K562 (cell line): Measurements from ENCODE around the gene DPP8. TPM values are rescaled to one million over a fixed set of nuclear protein-coding genes. Genes with fewer than 3 reads are reported as not detected.

Experiments used
- BHLHE40 ChIP-seq: IDR thresholded peaks from 2 replicates; pipeline ENCODE4 v1.6.1; 2011; ENCODE audit warnings: low read length, improper control_type of control experiment
- BRCA1 ChIP-seq, 2 experiments: fragments of 450-650 bp in 1 of 2; sonication (generic) in 1 of 2; formaldehyde crosslinking in 1 of 2; IDR thresholded peaks; 2 replicates each; pipeline versions ENCODE4 v1.5.0 to v1.6.1; 2017 to 2020; ENCODE audit warnings: mild to moderate bottlenecking in 1 of 2, missing genetic modification reagents in 1 of 2
- CAMTA2 ChIP-seq: fragments of 250-450 bp; sonication (Bioruptor Pico); conservative IDR thresholded peaks from 2 replicates; pipeline ENCODE4 v1.5.1; 2022
- DMBX1 ChIP-seq: fragments of 250-450 bp; sonication (Bioruptor Pico); IDR thresholded peaks from 2 replicates; pipeline ENCODE4 v1.8.0; 2022; ENCODE audit warnings: inconsistent platforms, mild to moderate bottlenecking, moderate library complexity, borderline replicate concordance
- ETV5 ChIP-seq: sonication (generic); formaldehyde crosslinking; IDR thresholded peaks from 2 replicates; pipeline ENCODE4 v1.4.0; 2020; ENCODE audit warnings: low read depth, mild to moderate bottlenecking, missing genetic modification reagents
- GABPA ChIP-seq: fragments of 200-800 bp; sonication (Bioruptor generic); conservative IDR thresholded peaks from 2 replicates; pipeline ENCODE4 v1.6.1; 2016; ENCODE audit warnings: low read depth, missing genetic modification characterization, missing compliant biosample characterization
- HDAC6 ChIP-seq: IDR thresholded peaks from 2 replicates; pipeline ENCODE4 v1.6.1; 2012; ENCODE audit warnings: low read depth, mild to moderate bottlenecking, control low read depth, inconsistent platforms, low read length, moderate library complexity
- KLF1 ChIP-seq: fragments of 450-650 bp; IDR thresholded peaks from 2 replicates; pipeline ENCODE4 v1.6.1; 2016; ENCODE audit warnings: missing genetic modification characterization, missing compliant biosample characterization
- LARP7 ChIP-seq: fragments of 450-650 bp; IDR thresholded peaks from 2 replicates; pipeline ENCODE4 v1.6.1; 2016
- MYC ChIP-seq, 2 experiments: fragments of 250-450 bp in 1 of 2; sonication (Bioruptor Pico) in 1 of 2; IDR thresholded peaks; 2 replicates each; pipeline versions ENCODE4 v1.5.1 to v1.6.1; 2012 to 2021; ENCODE audit warnings: low read depth in 2 of 2, borderline replicate concordance in 1 of 2, improper control_type of control experiment in 1 of 2, low read length in 1 of 2, mild to moderate bottlenecking in 1 of 2, moderate library complexity in 1 of 2
- NFXL1 ChIP-seq: fragments of 450-650 bp; formaldehyde crosslinking; IDR thresholded peaks from 2 replicates; pipeline ENCODE4 v1.4.0; 2021; ENCODE audit warnings: mild to moderate bottlenecking
- PHF8 ChIP-seq: fragments of 200-600 bp; sonication (generic); IDR thresholded peaks from 2 replicates; pipeline ENCODE4 v1.6.1; 2012; ENCODE audit warnings: mixed run types, mild to moderate bottlenecking, inconsistent platforms, low read length, moderate library complexity, borderline replicate concordance
- PTRF ChIP-seq: fragments of 450-650 bp; IDR thresholded peaks from 2 replicates; pipeline ENCODE4 v1.6.1; 2016; ENCODE audit warnings: mild to moderate bottlenecking, missing genetic modification characterization, missing compliant biosample characterization
- SMARCA5 ChIP-seq: fragments of 450-650 bp; IDR thresholded peaks from 2 replicates; pipeline ENCODE4 v1.6.1; 2016
- WHSC1 ChIP-seq: IDR thresholded peaks from one replicate; pipeline ENCODE4 v1.6.1; 2012; ENCODE audit warnings: low read length, control low read depth, inconsistent platforms
- ZNF445 ChIP-seq: fragments of 250-450 bp; sonication (Bioruptor Pico); IDR thresholded peaks from 2 replicates; pipeline ENCODE4 v1.4.0; 2020; ENCODE audit warnings: low read depth, mild to moderate bottlenecking, moderate library complexity
- ZNF644 ChIP-seq: fragments of 200-800 bp; sonication (Bioruptor generic); IDR thresholded peaks from 2 replicates; pipeline ENCODE4 v1.6.1; 2016; ENCODE audit warnings: low read depth, missing genetic modification characterization, missing compliant biosample characterization
- polyA plus RNA-seq, 8 experiments: library from polyadenylated mRNA; depleted of rRNA in 4 of 8; stranded (reverse) in 5 of 8; unstranded in 3 of 8; fragments of >200 nt; fragmentation: Nextera tagmentation in 2 of 8; fragmentation: Illumina TruSeq in 1 of 8; extraction: Ambion mirVana in 2 of 8; extraction: Trizol in 1 of 8; gene quantifications; 2 replicates each; pipeline versions ENCODE4 v1.2.1 to v1.2.3, GENCODE V29; 2011 to 2014; ENCODE audit warnings: inconsistent platforms in 1 of 8, missing spikeins in 1 of 8
- total RNA-seq, 7 experiments: library from RNA; depleted of rRNA in 6 of 7; stranded (reverse); fragments of >200 nt in 6 of 7; fragmentation: Illumina TruSeq in 2 of 7; extraction: Trizol in 2 of 7; gene quantifications; 2 replicates each; pipeline versions ENCODE4 v1.2.1 to v1.2.3, GENCODE V29; 2011 to 2021; ENCODE audit warnings: low replicate concordance in 1 of 7
- TF ChIP-seq, protein P1 (sequence below), 2 experiments: fragments of 450-650 bp in 1 of 2; sonication (generic) in 1 of 2; formaldehyde crosslinking; conservative IDR thresholded peaks; 2 replicates each; pipeline versions ENCODE4 v1.4.0 to v1.8.1; 2020 to 2022; ENCODE audit warnings: mild to moderate bottlenecking in 1 of 2, missing genetic modification reagents in 1 of 2
- TF ChIP-seq, protein P2 (sequence below): fragments of 450-650 bp; formaldehyde crosslinking; IDR thresholded peaks from 2 replicates; pipeline ENCODE4 v1.4.0; 2020; ENCODE audit warnings: mild to moderate bottlenecking
- TF ChIP-seq, protein P3 (sequence below): sonication (generic); formaldehyde crosslinking; IDR thresholded peaks from 2 replicates; pipeline ENCODE4 v1.8.0; 2022; ENCODE audit warnings: missing genetic modification reagents, mild to moderate bottlenecking, moderate library complexity, borderline replicate concordance
- TF ChIP-seq, protein P4 (sequence below): fragments of 450-650 bp; formaldehyde crosslinking; conservative IDR thresholded peaks from 2 replicates; pipeline ENCODE4 v1.4.0; 2022; ENCODE audit warnings: mild to moderate bottlenecking, missing genetic modification characterization
- TF ChIP-seq, protein P5 (sequence below), 2 experiments: IDR thresholded peaks; 2 replicates each; pipeline ENCODE4 v1.6.1; 2011; ENCODE audit warnings: borderline replicate concordance in 1 of 2, control low read depth in 1 of 2, low read depth in 1 of 2, low read length in 1 of 2, mild to moderate bottlenecking in 1 of 2, mixed read lengths in 1 of 2, moderate library complexity in 1 of 2; ENCODE audit not compliant: insufficient read depth in 1 of 2, insufficient read length in 1 of 2, poor library complexity in 1 of 2, severe bottlenecking in 1 of 2; ENCODE audit errors: extremely low read depth in 1 of 2

DPP8 gene
- total and polyA plus RNA-seq, 9 of the 15 experiments (the other 6 are each of a cell fraction or from before 2014, with no cell fraction given) = 5.5 to 36.7 (median 20.7) TPM

DNA sequence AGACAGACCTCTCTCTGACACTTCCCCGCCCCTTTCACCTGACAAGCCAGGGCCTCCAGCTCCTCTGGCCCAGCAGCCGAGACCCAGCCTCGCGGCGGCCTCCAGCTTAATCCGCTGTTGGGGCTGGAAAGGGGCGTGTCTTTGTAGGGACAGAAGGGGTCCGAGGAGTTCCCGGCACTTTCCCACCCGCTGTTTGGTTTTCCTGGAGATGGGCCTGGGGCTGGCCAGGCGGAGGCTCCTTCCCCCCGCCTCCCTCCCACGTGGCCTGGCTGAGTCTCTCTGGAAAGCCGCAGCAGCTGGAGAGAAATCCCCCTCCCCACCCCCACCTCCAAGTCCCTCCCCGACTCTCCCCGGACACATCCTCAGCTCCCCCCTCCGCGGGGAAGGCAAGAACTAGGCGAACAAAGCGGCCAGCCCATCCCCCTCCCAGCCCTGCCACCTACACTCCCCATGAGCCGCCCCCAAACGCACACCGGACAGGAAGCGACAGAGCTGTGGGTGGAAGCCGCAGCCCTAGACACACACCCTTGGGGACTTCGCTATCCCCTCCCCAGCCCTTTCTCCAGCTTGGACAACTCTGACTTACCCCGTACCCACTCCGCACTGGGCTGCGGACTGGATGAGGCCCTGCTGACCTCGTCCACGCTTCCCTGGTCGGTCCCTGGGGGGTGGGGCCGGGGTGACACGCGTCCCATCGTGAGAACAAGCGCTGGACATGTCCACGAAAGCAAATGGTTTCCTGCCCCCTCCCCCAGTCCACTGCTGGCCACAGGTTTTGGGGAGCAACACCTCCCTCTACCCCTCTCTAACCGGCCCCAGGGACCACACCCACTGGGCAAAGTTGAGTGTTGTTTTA, 95.9 kb downstream of the DPP8 start (continued):
- TF ChIP-seq HDAC6 (no peak), CAMTA2 (CRISPR knock-in tag) (no peak), ZNF445 (CRISPR knock-in tag) (no peak), BHLHE40 (no peak), BRCA1 (IDR thresholded peaks at IDR 0.05) (no peak), BRCA1 (CRISPR knock-in tag; IDR thresholded peaks at IDR 0.05) (no peak), MYC (IDR thresholded peaks at IDR 0.05; ENCODE audit: low read depth, low read length) (no peak), MYC (CRISPR knock-in tag; IDR thresholded peaks at IDR 0.05; ENCODE audit: borderline replicate concordance, low read depth) (no peak), GABPA (tag) (no peak), LARP7 (no peak), SMARCA5 (no peak), ZNF644 (tag) (no peak), ETV5 (CRISPR knock-in tag) (no peak), DMBX1 (CRISPR knock-in tag) (no peak), PHF8 (no peak), PTRF (tag) (no peak), NFXL1 (CRISPR knock-in tag) (no peak), KLF1 (tag) (no peak), WHSC1 (no peak)
- TF ChIP-seq, protein P1, sequence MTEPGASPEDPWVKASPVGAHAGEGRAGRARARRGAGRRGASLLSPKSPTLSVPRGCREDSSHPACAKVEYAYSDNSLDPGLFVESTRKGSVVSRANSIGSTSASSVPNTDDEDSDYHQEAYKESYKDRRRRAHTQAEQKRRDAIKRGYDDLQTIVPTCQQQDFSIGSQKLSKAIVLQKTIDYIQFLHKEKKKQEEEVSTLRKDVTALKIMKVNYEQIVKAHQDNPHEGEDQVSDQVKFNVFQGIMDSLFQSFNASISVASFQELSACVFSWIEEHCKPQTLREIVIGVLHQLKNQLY (CRISPR knock-in tag; conservative IDR thresholded peaks at IDR 0.05) = no peak
- TF ChIP-seq, protein P2, sequence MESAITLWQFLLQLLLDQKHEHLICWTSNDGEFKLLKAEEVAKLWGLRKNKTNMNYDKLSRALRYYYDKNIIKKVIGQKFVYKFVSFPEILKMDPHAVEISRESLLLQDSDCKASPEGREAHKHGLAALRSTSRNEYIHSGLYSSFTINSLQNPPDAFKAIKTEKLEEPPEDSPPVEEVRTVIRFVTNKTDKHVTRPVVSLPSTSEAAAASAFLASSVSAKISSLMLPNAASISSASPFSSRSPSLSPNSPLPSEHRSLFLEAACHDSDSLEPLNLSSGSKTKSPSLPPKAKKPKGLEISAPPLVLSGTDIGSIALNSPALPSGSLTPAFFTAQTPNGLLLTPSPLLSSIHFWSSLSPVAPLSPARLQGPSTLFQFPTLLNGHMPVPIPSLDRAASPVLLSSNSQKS (CRISPR knock-in tag) = no peak
- TF ChIP-seq, protein P3, sequence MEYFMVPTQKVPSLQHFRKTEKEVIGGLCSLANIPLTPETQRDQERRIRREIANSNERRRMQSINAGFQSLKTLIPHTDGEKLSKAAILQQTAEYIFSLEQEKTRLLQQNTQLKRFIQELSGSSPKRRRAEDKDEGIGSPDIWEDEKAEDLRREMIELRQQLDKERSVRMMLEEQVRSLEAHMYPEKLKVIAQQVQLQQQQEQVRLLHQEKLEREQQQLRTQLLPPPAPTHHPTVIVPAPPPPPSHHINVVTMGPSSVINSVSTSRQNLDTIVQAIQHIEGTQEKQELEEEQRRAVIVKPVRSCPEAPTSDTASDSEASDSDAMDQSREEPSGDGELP (CRISPR knock-in tag) = 0 out of 2 replicates have a peak, but pooled peaks have one; percentile 23
- TF ChIP-seq, protein P4, sequence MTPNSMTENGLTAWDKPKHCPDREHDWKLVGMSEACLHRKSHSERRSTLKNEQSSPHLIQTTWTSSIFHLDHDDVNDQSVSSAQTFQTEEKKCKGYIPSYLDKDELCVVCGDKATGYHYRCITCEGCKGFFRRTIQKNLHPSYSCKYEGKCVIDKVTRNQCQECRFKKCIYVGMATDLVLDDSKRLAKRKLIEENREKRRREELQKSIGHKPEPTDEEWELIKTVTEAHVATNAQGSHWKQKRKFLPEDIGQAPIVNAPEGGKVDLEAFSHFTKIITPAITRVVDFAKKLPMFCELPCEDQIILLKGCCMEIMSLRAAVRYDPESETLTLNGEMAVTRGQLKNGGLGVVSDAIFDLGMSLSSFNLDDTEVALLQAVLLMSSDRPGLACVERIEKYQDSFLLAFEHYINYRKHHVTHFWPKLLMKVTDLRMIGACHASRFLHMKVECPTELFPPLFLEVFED = no peak
- TF ChIP-seq, protein P5, sequence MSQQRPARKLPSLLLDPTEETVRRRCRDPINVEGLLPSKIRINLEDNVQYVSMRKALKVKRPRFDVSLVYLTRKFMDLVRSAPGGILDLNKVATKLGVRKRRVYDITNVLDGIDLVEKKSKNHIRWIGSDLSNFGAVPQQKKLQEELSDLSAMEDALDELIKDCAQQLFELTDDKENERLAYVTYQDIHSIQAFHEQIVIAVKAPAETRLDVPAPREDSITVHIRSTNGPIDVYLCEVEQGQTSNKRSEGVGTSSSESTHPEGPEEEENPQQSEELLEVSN (IDR thresholded peaks at IDR 0.05; ENCODE audit: borderline replicate concordance in 1 of 2, extremely low read depth in 1 of 2, insufficient read depth in 1 of 2, insufficient read length in 1 of 2, low read depth in 1 of 2, low read length in 1 of 2, poor library complexity in 1 of 2, severe bottlenecking in 1 of 2) = peak in 1 of 2 experiments; percentile 29
